Muscle of leg (tissue), 11 donors: ENCODE measurements around the gene CITED4. TPM values are rescaled to one million over a fixed set of nuclear protein-coding genes. Genes with fewer than 3 reads are reported as not detected.

Experiments
- DNase-seq: peaks from one replicate; pipeline ENCODE4 v3.0.0; 2013
- H3K27ac ChIP-seq: one replicate; pipeline ENCODE4 v1.5.1; 2013; ENCODE audit warnings: mild to moderate bottlenecking, low read length, control low read depth
- H3K27me3 ChIP-seq: one replicate; pipeline ENCODE4 v1.6.1; 2013; ENCODE audit warnings: low read length; ENCODE audit not compliant: control insufficient read depth, insufficient read depth
- H3K36me3 ChIP-seq: one replicate; pipeline ENCODE4 v1.6.1; 2013; ENCODE audit warnings: low read length; ENCODE audit not compliant: control insufficient read depth, insufficient read depth
- H3K4me1 ChIP-seq: one replicate; pipeline ENCODE4 v1.6.1; 2013; ENCODE audit warnings: low read length; ENCODE audit not compliant: control insufficient read depth, insufficient read depth
- H3K4me3 ChIP-seq: one replicate; pipeline ENCODE4 v1.5.1; 2013; ENCODE audit warnings: low read length, control low read depth
- H3K9me3 ChIP-seq: replicated peaks from 2 replicates; pipeline ENCODE4 v1.6.1; 2013; ENCODE audit warnings: low read depth, low read length; ENCODE audit not compliant: control insufficient read depth
- WGBS: methylation state at CpG from one replicate; pipeline ENCODE4 v1.1.5; 2013; ENCODE audit warnings: missing lambda C conversion rate; ENCODE audit not compliant: insufficient coverage; 5-methylcytosine and 5-hydroxymethylcytosine counted together
- polyA plus RNA-seq, 8 donors: library from polyadenylated mRNA; unstranded; fragments of 120-200 nt; gene quantifications; one replicate each; pipeline versions ENCODE4 v1.2.1 to v1.2.3, GENCODE V29; 2013; ENCODE audit warnings: inconsistent platforms in 1 of 8, low replicate concordance in 1 of 8; ENCODE audit not compliant: insufficient read length in 8 of 8, insufficient read depth in 1 of 8
- total RNA-seq: library from RNA; stranded (reverse); fragments of 120-200 nt; gene quantifications from one replicate; pipeline ENCODE4 v1.2.4, GENCODE V29; 2013

CITED4 gene
- total and polyA plus RNA-seq, 9 donors: 0.95 to 3.2 (median 1.5) TPM

DNA sequence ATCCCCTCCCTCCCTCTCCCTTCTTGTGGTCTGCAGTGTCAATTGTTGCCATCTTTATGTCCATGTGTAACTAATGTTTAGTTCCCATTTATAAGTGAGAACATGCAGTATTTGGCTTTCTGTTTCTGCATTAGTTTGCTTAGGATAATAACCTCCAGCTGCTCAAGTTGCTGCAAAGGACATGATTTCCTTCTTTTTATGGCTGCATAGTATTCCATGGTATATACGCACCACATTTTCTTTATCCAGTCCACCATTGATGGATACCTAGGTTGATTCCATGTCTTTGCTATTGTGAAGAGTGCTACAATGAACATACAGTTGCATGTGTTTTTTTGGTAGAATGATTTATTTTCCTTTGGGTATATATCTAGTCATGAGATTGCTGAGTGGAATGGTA, 16.3 kb downstream of the CITED4 start:
- WGBS: no CpG with 5 or more reads among the region's 1 CpG
- no peak overlapping the region for H3K4me3 ChIP-seq
- DNase-seq: no peak

DNA sequence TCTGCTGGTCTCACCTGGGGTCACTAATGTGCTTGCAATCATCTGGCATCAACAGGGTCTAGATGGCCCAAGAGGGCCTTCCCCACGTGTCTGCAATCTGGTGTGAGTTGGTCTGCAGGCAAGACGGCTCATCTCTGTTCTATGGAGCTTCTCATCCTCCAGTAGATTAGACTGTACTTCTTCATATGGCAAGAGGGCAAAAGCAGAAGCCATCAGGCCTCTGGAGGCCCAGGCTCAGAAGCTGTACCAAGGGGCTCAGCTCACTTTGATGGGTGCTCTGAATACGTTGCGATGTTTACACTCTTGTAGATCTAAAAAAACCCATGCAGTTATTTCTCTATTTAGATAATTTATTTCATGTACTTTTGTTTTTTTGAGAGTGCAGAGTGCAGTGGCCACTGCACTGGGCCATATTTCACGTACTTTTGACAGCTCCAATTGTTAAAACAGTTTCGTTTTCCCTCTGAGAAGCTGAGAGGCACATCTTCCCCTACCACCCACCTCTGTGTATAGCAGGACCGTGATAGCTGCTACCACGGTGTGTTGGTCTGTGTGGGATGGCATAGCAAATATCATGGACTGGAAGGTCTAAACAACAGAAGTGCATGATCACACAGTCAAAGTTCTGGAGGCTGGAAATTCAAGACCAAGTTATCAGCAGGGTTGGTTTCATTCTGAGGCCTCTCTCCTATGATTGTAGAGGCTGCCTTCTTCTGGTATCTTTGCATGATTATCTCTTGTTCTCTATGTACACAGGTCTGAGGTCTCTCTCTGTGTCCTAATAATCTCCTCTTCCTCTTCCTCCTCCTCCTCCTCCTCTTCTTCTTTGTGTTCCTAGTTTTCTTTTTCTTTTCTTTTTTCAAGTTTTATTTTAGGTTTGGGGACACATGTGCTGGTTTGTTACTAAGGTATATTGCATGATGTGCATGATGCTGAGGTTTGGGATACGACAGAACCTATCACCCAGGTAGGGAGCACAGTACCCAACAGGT, 17.0 kb downstream of the CITED4 start:
- Histone ChIP-seq H3K9me3 (peaks cover 3% of the 10 kb centered on the region), H3K27ac (no peak overlapping the region), H3K4me1 (no peaks in the 10 kb centered on the region), H3K36me3 (no peaks in the 10 kb centered on the region), H3K27me3 (no peaks in the 10 kb centered on the region), H3K4me3 (no peak overlapping the region)
- DNase-seq: no peak
- 79% methylated on average over 2 of the region's 9 CpGs for WGBS

More for the DNA sequence above, 16.3 kb downstream of the CITED4 start:
- Histone ChIP-seq H3K9me3 (peaks cover 3% of the 10 kb centered on the region), H3K4me1 (no peaks in the 10 kb centered on the region), H3K36me3 (no peaks in the 10 kb centered on the region), H3K27ac (no peak overlapping the region), H3K27me3 (no peaks in the 10 kb centered on the region)

DNA sequence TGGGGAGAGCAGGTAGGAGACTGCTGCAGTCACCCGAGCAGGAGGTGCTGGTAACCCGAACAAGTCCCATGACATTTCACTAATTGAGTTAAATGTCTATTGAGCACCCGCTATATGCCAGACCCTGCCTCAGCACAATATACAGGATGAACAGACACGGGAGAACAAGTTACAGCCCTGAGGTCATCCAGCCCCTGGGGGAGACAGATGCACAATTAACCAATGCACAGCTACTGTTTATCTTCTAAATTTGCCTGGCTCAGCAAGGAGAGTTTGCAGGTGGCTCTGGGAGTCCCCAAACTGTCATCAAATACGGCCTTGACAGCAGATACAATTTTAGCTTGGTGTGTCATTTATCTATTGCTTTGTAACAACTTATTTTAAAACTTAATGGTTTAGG, 18.1 kb downstream of the CITED4 start:
- Histone ChIP-seq H3K27ac (no peak overlapping the region), H3K27me3 (no peaks in the 10 kb centered on the region), H3K36me3 (no peaks in the 10 kb centered on the region), H3K9me3 (peaks cover 3% of the 10 kb centered on the region), H3K4me3 (no peak overlapping the region), H3K4me1 (no peaks in the 10 kb centered on the region)
- WGBS: 25% methylated on average over 2 of the region's 5 CpGs
- no peak for DNase-seq

DNA sequence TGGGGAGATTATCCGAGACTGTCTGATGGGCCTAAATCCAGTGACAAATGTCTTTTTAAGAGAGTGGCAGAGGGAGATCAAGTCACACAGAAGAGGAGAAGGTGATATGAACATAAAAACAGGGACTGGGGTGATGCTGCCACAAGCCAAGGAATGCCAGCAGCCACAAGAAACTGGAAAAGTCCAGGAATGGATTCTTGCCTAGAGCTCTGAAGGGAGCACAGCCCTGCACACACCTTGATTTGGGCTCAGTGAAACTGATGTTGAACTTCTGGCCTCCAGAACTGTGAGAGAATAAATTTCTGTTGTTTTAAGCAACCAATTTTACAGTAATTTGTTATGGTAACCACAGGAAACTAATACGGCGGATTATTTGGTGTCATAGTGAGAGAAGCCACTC, 19.5 kb downstream of the CITED4 start:
- Histone ChIP-seq H3K9me3 (peaks cover 3% of the 10 kb centered on the region), H3K4me3 (no peak overlapping the region), H3K27me3 (peaks cover under 1% of the 10 kb centered on the region), H3K4me1 (no peaks in the 10 kb centered on the region), H3K27ac (no peak overlapping the region), H3K36me3 (peaks cover 3% of the 10 kb centered on the region)
- no peak for DNase-seq
- WGBS: 100% methylated on average over 1 of the region's 3 CpGs

DNA sequence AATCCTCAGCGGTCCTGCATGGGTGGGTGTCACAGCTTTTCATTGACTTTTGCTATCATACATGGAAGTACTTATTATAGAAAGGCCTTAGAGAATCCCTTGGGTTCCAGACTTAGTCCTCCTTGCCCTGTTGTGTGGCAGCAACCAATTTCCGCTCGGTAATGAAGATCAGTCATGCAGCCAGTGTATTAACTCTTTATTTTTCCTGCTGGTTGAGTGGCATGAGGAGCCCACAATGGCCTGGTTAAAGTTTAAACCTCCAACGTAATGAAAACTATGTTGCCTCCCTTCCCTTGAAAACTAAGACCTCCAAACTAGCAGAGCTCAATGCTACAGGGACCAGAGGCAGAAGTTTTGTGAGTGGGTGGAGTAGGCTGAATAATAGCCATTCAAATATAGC, 20.0 kb downstream of the CITED4 start:
- H3K27ac ChIP-seq: no peak overlapping the region
- no peaks in the 10 kb centered on the region for H3K4me1 ChIP-seq
- peaks cover 6% of the 10 kb centered on the region for H3K27me3 ChIP-seq
- peaks cover 3% of the 10 kb centered on the region for H3K36me3 ChIP-seq
- peaks cover 3% of the 10 kb centered on the region for H3K9me3 ChIP-seq
- WGBS: no CpG with 5 or more reads among the region's 4 CpGs
- DNase-seq: no peak
- H3K4me3 ChIP-seq: no peak overlapping the region

DNA sequence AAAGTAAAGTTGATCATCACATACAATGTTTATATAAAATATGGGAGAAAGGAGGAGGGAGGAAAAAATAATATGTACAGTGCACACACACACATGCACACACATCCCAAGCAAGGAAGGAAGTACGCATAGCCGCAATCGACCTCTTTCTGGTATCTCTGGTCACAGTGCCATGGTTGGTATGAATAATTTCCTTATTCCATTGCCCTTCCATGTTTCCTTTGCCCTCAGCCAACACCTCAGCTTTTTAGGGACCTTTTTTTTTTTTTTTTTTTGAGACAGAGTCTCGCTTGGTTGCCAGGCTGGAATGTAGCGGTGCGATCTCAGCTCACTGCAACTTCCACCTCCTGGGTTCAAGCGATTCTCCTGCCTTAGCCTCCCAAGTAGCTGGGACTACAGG, 20.6 kb downstream of the CITED4 start:
- Histone ChIP-seq H3K4me1 (no peaks in the 10 kb centered on the region), H3K27ac (no peak overlapping the region), H3K9me3 (peaks cover 3% of the 10 kb centered on the region), H3K36me3 (peaks cover 3% of the 10 kb centered on the region), H3K4me3 (no peak overlapping the region), H3K27me3 (peaks cover 7% of the 10 kb centered on the region)
- no CpG with 5 or more reads among the region's 7 CpGs for WGBS
- DNase-seq: no peak

DNA sequence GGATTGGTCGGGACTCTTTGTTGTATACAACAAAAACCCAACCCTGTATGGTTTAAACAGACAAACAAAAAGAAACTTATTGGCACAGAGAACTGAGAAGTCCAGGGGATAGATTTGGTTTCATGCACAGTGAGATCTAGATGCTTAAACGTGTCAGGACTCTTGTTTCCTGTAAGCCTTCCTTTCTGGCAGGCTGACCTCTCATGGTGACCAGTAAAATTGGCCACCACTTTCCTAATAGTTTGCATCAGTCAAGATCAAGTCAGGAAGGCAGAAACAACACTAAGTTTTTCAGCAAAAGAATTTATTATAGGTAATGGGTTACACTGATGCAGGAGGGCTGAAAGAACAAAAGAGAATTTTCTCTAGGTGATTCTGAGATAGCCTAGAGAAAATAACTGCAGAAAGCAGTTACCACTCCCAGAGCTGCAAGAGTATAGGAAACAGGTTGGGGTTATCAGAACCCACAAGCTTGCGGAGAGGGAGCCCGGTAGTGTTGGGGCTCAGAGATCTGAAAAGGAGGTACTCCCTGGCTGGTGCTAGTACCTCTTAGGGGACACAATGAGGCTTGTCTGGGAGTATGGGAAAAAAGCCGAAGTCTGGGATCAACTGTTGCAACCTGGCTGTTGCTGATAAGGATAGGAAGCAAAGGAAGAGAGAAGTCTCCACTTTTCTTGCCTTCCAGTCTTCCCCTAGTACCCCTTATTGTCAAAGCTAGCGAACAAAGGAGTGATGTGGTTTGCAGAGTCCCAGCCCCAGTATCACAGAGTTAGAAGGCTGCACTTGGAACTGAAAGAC, 21.4 kb downstream of the CITED4 start:
- H3K4me1 ChIP-seq: no peaks in the 10 kb centered on the region
- peaks cover 3% of the 10 kb centered on the region for H3K36me3 ChIP-seq
- DNase-seq: no peak
- peaks cover 7% of the 10 kb centered on the region for H3K27me3 ChIP-seq
- WGBS: 56% methylated on average over 3 of the region's 6 CpGs
- H3K4me3 ChIP-seq: no peak overlapping the region
- no peak overlapping the region for H3K27ac ChIP-seq
- peaks cover 3% of the 10 kb centered on the region for H3K9me3 ChIP-seq

DNA sequence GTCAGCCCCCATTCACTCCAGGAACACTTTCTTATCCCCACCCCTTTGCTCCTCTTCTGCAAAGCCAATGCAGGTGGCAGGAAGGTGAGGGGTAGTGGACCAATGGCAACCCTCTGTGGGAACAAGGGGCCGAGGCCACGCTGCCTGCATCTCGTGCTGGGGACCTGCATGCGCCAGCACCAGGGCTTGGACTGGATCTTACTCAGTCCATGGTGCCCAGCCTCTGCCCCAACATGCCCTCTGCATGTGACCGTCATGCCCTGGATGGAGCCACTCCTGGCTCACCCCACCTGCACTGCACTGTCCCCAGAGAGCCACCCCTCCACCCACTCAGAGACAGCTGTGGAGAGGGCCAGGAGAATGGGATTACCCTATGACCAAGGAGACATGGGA, 22.2 kb downstream of the CITED4 start:
- Histone ChIP-seq H3K27ac (no peak overlapping the region), H3K27me3 (peaks cover 7% of the 10 kb centered on the region), H3K36me3 (peaks cover 8% of the 10 kb centered on the region), H3K4me3 (no peak overlapping the region), H3K9me3 (peaks cover 3% of the 10 kb centered on the region), H3K4me1 (no peaks in the 10 kb centered on the region)
- DNase-seq: no peak
- 89% methylated on average over 4 of the region's 5 CpGs for WGBS

DNA sequence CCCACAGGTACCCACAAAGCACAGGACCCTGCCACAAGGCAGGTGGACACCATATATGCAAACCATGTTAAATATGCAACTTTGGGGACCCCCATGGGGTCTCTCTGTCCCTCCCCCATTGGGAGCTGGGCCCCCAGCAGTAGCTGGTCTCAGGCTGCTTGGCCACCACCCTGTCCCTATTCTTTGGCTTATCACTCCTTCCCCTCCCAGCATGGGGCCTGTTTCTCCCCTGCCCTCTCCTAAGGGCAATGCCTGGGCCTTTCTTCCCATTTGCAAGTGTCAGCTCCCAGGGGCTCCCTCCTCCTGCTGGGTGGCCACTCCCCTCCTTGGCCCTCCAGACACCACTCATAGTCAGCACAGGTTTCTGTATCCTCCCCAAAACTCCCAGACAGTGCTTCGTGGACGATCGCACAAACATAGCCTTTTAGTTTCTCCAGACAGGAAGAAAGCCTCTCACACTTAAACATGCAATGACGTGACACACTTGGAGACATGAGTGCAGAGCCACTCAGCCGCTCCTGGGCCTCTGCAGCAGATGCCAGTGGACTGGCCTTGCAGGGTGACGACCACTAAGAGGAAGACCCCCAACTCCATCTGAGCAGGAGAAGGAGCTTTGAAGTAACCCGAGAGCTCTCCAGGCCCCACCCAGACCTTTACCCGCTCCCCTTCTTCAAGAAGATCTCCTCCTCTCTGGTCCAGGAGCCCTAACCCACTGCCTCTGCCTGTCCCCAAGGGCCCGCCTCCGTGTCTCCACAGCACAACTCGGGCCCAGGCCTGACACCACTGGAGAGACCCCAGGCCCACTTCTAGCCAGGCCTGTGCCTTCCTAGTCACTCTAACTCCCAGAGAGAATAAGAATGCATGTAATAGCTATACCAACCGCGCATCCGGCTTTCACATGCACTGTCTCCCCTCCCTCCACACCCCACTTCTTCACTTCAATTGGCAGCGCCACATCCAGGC, 22.9 kb downstream of the CITED4 start:
- Histone ChIP-seq H3K36me3 (peaks cover 8% of the 10 kb centered on the region), H3K4me3 (no peak overlapping the region), H3K27me3 (peaks cover 7% of the 10 kb centered on the region), H3K27ac (no peak overlapping the region), H3K4me1 (no peaks in the 10 kb centered on the region), H3K9me3 (peaks cover 3% of the 10 kb centered on the region)
- WGBS: 60% methylated on average over 11 of the region's 15 CpGs
- no peak for DNase-seq
